OCI-LY3 (cell line): ENCODE data around the gene POU5F1.
"Not testable (repeated sequence)": the region's sequence is repeated elsewhere in the genome, so short reads cannot be mapped to it uniquely, and the experiment has no call there.

Experiments used
- H2AFZ ChIP-seq: fragments of 200-600, 300-600 bp; shearing (Covaris generic); 2 replicates; pipeline ENCODE4 v1.6.0; 2014; ENCODE audit warnings: antibody characterized with exemption, low read depth, low read length
- H3K27ac ChIP-seq: fragments of 200-600, 300-600 bp; sonication (generic); 2 replicates; pipeline ENCODE4 v1.5.1; 2014; ENCODE audit warnings: mild to moderate bottlenecking, low read length, moderate library complexity, mixed read lengths
- H3K27me3 ChIP-seq: fragments of 200-600, 300-600 bp; sonication (generic); 2 replicates; pipeline ENCODE4 v1.6.1; 2014; ENCODE audit warnings: low read depth, low read length, mixed read lengths
- H3K36me3 ChIP-seq: fragments of 200-600, 300-600 bp; sonication (generic); replicated peaks from 2 replicates; pipeline ENCODE3; 2014; ENCODE audit warnings: low read depth, low read length, mixed read lengths
- H3K4me1 ChIP-seq: fragments of 300-600, 200-600 bp; sonication (generic); 2 replicates; pipeline ENCODE4 v1.6.1; 2014; ENCODE audit warnings: low read length, mixed read lengths
- H3K4me2 ChIP-seq: fragments of 200-600, 300-600 bp; sonication (generic); 2 replicates; pipeline ENCODE4 v1.6.1; 2014; ENCODE audit warnings: low read length, mixed read lengths
- H3K4me3 ChIP-seq: fragments of 300-600, 200-600 bp; sonication (generic); 2 replicates; pipeline ENCODE4 v1.5.1; 2014; ENCODE audit warnings: antibody characterized with exemption, mild to moderate bottlenecking, low read length, moderate library complexity
- H3K79me2 ChIP-seq: fragments of 300-600, 200-600 bp; shearing (Covaris generic); 2 replicates; pipeline ENCODE4 v1.6.1; 2014; ENCODE audit warnings: mild to moderate bottlenecking, low read length, mixed read lengths
- H3K9ac ChIP-seq: fragments of 300-600, 200-600 bp; shearing (Covaris generic); 2 replicates; pipeline ENCODE4 v1.6.0; 2014; ENCODE audit warnings: mild to moderate bottlenecking, low read length, moderate library complexity
- H3K9me3 ChIP-seq: fragments of 200-600, 300-600 bp; shearing (Covaris generic); 2 replicates; pipeline ENCODE4 v1.6.1; 2014; ENCODE audit warnings: low read length, mixed read lengths; ENCODE audit not compliant: insufficient read depth
- H4K20me1 ChIP-seq: fragments of 200-600, 300-600 bp; sonication (generic); 2 replicates; pipeline ENCODE4 v1.6.1; 2016; ENCODE audit warnings: low read length, mixed read lengths; ENCODE audit not compliant: insufficient read depth
- CTCF ChIP-seq: fragments of 200-600, 300-600 bp; sonication (generic); IDR thresholded peaks from 2 replicates; pipeline ENCODE4 v1.5.1; 2014; ENCODE audit warnings: antibody characterized with exemption, low read length, low read depth
- EZH2phosphoT487 ChIP-seq: fragments of 200-600 bp; shearing (Covaris generic); IDR thresholded peaks from 2 replicates; pipeline ENCODE4 v1.6.1; 2018; ENCODE audit warnings: antibody characterized with exemption, mixed run types, low read depth

Gene POU5F1

GRCh38 chr6:31171931-31172905, 1.7 kb upstream of the POU5F1 start:
- peaks cover 76% of the 10 kb centered on the region for H3K79me2 ChIP-seq
- no peaks in the 10 kb centered on the region for H3K27me3 ChIP-seq
- peaks cover 6% of the 10 kb centered on the region for H4K20me1 ChIP-seq
- H3K27ac ChIP-seq: no peak overlapping the region
- H3K9me3 ChIP-seq: no peaks in the 10 kb centered on the region
- H3K9ac ChIP-seq: no peak overlapping the region
- no peak overlapping the region for H3K4me3 ChIP-seq
- H3K36me3 ChIP-seq: peaks cover 4% of the 10 kb centered on the region
- H2AFZ ChIP-seq: no peak overlapping the region
- no peak overlapping the region for H3K4me2 ChIP-seq
- TF ChIP-seq CTCF (no peak), EZH2phosphoT487 (no peak)
- peaks cover 14% of the 10 kb centered on the region for H3K4me1 ChIP-seq

- Histone ChIP-seq H2AFZ (no peak overlapping the region), H3K27ac (no peak overlapping the region), H3K79me2 (peaks cover 78% of the 10 kb centered on the region), H3K36me3 (peaks cover 4% of the 10 kb centered on the region), H4K20me1 (peaks cover 5% of the 10 kb centered on the region), H3K4me2 (no peak overlapping the region), H3K27me3 (no peaks in the 10 kb centered on the region), H3K9ac (no peak overlapping the region), H3K9me3 (no peaks in the 10 kb centered on the region), H3K4me3 (no peak overlapping the region), H3K4me1 (peaks cover 23% of the 10 kb centered on the region)
- TF ChIP-seq CTCF: no peak
- no peak for TF ChIP-seq EZH2phosphoT487
These were observed 647 bp upstream of the POU5F1 start for GRCh38 chr6:31170987-31171671.

- H3K27ac ChIP-seq, H4K20me1 ChIP-seq, H3K27me3 ChIP-seq, H3K36me3 ChIP-seq, H3K4me3 ChIP-seq, H2AFZ ChIP-seq, H3K9ac ChIP-seq, H3K4me2 ChIP-seq, H3K9me3 ChIP-seq: not testable (repeated sequence)
- peaks cover 33% of the 10 kb centered on the region for H3K4me1 ChIP-seq
- H3K79me2 ChIP-seq: peaks cover 72% of the 10 kb centered on the region
These were observed 453 bp downstream of the POU5F1 start for GRCh38 chr6:31169858-31170599.

GRCh38 chr6:31169123-31169857, 1.2 kb downstream of the POU5F1 start:
- Histone ChIP-seq H3K79me2 (peaks cover 64% of the 10 kb centered on the region), H3K4me3 (no peak overlapping the region), H4K20me1 (no peaks in the 10 kb centered on the region), H3K4me1 (peaks cover 38% of the 10 kb centered on the region), H3K36me3 (peaks cover 4% of the 10 kb centered on the region), H3K27me3 (no peaks in the 10 kb centered on the region), H3K4me2 (no peak overlapping the region), H3K9me3 (no peaks in the 10 kb centered on the region), H3K27ac (no peak overlapping the region; the same call in 1 of the 2 replicates), H3K9ac (no peak overlapping the region), H2AFZ (no peak overlapping the region)
- no peak for TF ChIP-seq CTCF
- TF ChIP-seq EZH2phosphoT487: no peak
